HG03460 (cell line): ENCODE measurements around the gene DGAT2L6.
A peak's percentile ranks its signal among the peaks of the same experiment; 100 is the strongest.

Experiments
- ATAC-seq: cut with Tn5 transposase; IDR thresholded peaks from one replicate; pipeline ENCODE4 v1.9.1; 2021; ENCODE audit not compliant: unreplicated experiment

Gene DGAT2L6

GRCh38 chrX:70176938-70177533, at the start of gene DGAT2L6:
Gene DGAT2L6, plus strand, starts transcription at chrX:70177483. Its CDS starts 100 bp downstream, at chrX:70177583.
- ATAC-seq, result peak; percentile 87

- no peak for ATAC-seq
Measured at GRCh38 chrX:70128071-70128470, 49.2 kb upstream of the DGAT2L6 start.

- no peak for ATAC-seq
Measured at GRCh38 chrX:70129816-70130215, 47.5 kb upstream of the DGAT2L6 start.

- no peak for ATAC-seq
Measured at GRCh38 chrX:70132224-70132623, 45.1 kb upstream of the DGAT2L6 start.

GRCh38 chrX:70132877-70133302, 44.4 kb upstream of the DGAT2L6 start:
- peak; percentile 6 for ATAC-seq

- peak; percentile 88 for ATAC-seq
Measured at GRCh38 chrX:70133303-70134115, 43.8 kb upstream of the DGAT2L6 start, which contains the start of gene IGBP1. Gene IGBP1, plus strand, starts transcription at chrX:70133447. Its CDS starts 501 bp downstream, at chrX:70133948.

- no peak for ATAC-seq
Measured at GRCh38 chrX:70134116-70134477, 43.2 kb upstream of the DGAT2L6 start.

GRCh38 chrX:70138622-70139021, 38.7 kb upstream of the DGAT2L6 start:
- no peak for ATAC-seq

- no peak for ATAC-seq
Measured at GRCh38 chrX:70139736-70140135, 37.5 kb upstream of the DGAT2L6 start.

- no peak for ATAC-seq
Measured at GRCh38 chrX:70141373-70141772, 35.9 kb upstream of the DGAT2L6 start.

GRCh38 chrX:70166601-70167590, 10.4 kb upstream of the DGAT2L6 start:
- ATAC-seq, result no peak

- no peak for ATAC-seq
Measured at GRCh38 chrX:70168238-70169188, 8.8 kb upstream of the DGAT2L6 start.

- ATAC-seq, result no peak
Measured at GRCh38 chrX:70169281-70169680, 8.0 kb upstream of the DGAT2L6 start.

GRCh38 chrX:70171624-70172023, 5.7 kb upstream of the DGAT2L6 start:
- no peak for ATAC-seq

GRCh38 chrX:70172221-70172620, 5.1 kb upstream of the DGAT2L6 start:
- no peak for ATAC-seq

- no peak for ATAC-seq
Measured at GRCh38 chrX:70172964-70173363, 4.3 kb upstream of the DGAT2L6 start.

GRCh38 chrX:70174754-70175153, 2.5 kb upstream of the DGAT2L6 start:
- ATAC-seq, result no peak

- no peak for ATAC-seq
Measured at GRCh38 chrX:70175338-70175737, 1.9 kb upstream of the DGAT2L6 start.

- ATAC-seq, result no peak
Measured at GRCh38 chrX:70183091-70183490, 5.8 kb downstream of the DGAT2L6 start.

- ATAC-seq, result no peak
Measured at GRCh38 chrX:70190225-70190624, 12.9 kb downstream of the DGAT2L6 start.
